HG02571 (cell line): Measurements from ENCODE around the gene F10.
"Not testable (repeated sequence)": the region's sequence is repeated elsewhere in the genome, so short reads cannot be mapped to it uniquely, and the experiment has no call there.

Experiments
- ATAC-seq: cut with Tn5 transposase; IDR thresholded peaks from one replicate; pipeline ENCODE4 v1.9.1; 2021; ENCODE audit warnings: mild to moderate bottlenecking, moderate library complexity; ENCODE audit not compliant: unreplicated experiment

F10 gene

GRCh38 chr13:113150550-113151365 is 28.2 kb downstream of the F10 start:
- no peak for ATAC-seq

DNA sequence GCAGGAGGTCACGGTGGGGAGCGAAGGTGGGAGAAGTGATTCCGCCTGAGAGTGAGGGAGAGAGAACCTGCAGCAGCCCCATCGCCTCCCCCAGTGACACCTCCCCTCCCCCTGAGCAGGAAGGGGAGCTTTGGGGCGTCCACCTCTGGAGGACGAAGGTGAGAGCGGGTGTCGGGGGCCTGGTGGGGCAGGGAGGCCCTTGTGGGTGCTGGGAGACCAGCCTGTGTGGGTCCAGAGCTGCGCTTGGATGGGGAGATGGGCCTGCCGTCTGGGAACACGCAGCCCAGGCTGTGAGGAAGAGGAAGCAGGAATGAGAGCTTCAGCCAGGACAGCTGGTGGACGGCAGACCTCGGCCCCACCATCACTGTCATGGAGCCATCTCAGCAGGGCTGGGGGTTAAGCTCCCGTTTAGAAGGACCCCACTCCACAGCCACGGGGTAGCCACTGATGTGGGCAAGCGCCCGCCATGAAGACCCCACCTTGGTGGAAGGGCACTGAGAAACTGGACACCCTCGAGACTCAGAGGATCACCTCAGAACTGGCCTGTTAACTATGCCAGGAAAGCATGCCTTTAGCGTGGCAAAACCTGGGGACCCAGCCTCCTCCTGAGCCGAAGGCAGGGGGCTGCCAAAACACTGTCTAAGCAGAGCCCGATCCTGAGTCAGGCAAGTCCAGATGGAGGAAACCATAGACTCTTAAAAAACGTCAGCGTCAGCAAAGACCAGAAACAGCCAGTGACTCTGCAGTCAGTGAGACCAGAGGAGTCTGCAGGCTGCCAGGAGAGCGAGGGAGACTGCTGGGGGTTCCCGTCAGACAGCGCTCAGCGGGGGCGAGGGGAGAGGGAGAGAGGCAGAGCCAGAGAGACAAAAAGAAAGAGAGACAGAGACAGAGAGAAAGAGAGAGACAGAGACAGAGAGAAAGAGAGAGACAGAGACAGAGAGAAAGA is 29.4 kb downstream of the F10 start:
- ATAC-seq, result no peak

DNA sequence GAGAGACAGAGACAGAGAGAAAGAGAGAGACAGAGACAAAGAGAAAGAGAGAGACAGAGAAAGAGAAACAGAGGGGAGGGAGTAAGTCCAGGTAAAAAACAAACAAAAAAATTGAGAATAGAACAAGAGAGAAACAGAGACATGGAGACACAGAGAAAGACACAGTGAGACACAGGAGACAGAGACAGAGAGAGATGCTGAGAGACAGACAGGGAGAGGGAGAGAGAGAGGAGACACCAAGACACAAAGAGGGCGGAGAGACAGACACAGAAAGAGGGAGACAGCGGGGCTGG is 30.0 kb downstream of the F10 start:
- ATAC-seq, result no peak

- no peak for ATAC-seq
These were observed 30.6 kb downstream of the F10 start for GRCh38 chr13:113152984-113153809.

GRCh38 chr13:113153810-113154748 is 31.5 kb downstream of the F10 start:
- ATAC-seq, result no peak

- no peak for ATAC-seq
These were observed 32.6 kb downstream of the F10 start for GRCh38 chr13:113155201-113155600.

- ATAC-seq, result no peak
These were observed 33.5 kb downstream of the F10 start for GRCh38 chr13:113155982-113156655.

GRCh38 chr13:113157206-113157928 is 34.8 kb downstream of the F10 start:
- ATAC-seq, result no peak

GRCh38 chr13:113157929-113158747 is 35.5 kb downstream of the F10 start, which contains the start of gene PROZ:
Gene PROZ (plus strand): TSS chr13:113158648. CDS start chr13:113158661, 13 bp downstream.
- ATAC-seq, result no peak

GRCh38 chr13:113158946-113159345 is 36.3 kb downstream of the F10 start:
- ATAC-seq, result no peak

- ATAC-seq, result no peak
These were observed 37.1 kb downstream of the F10 start for GRCh38 chr13:113159701-113160100.

- ATAC-seq, result no peak
These were observed 38.4 kb downstream of the F10 start for GRCh38 chr13:113160983-113161382.

- ATAC-seq, result no peak
These were observed 38.8 kb downstream of the F10 start for GRCh38 chr13:113161433-113161832.

DNA sequence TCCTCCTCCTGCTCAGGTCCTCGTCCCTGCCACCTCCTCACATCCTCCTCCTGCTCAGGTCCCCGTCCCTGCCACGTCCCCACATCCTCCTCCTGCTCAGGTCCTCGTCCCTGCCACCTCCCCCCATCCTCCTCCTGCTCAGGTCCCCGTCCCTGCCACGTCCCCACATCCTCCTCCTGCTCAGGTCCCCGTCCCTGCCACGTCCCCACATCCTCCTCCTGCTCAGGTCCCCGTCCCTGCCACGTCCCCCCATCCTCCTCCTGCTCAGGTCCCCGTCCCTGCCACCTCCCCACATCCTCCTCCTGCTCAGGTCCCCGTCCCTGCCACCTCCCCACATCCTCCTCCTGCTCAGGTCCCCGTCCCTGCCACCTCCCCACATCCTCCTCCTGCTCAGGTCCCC is 39.4 kb downstream of the F10 start:
- not testable (repeated sequence) for ATAC-seq

DNA sequence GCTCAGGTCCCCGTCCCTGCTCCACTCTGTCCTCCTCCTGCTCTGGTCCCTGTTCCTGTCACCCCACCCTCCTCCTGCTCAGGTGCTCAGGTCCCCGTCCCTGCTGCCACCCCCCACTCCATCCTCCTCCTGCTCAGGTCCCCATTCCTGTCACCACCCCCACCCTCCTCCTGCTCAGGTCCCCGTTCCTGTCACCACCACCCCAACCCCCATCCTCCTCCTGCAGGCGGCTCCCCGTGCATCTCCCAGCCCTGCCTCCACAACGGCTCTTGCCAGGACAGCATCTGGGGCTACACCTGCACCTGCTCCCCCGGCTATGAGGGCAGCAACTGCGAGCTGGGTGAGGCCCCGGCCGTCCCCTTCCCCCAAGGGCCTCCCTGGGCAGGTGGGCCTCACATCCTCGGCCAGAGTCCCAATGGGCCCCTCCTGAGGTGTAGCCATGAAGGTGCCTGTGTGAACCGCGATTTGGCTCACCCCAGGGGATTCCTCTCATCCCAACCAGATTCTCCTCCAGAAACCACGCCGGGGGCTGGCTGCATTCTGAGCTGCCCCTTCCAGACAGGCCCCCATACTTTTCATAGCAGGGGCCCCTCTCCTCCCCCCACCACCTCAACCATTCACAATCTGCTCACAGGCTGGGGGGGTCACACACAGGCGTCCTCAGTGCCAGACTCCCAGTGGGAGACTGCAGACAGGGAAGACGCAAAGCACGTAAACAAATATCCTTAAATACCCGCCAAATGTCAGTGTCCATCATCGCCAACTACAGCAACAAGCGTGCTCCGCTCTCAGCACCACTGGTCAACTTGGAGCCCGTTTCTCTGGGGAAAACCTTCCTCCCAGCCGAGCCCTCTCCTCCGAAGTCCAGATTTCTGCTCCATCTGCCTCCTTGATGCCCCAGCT is 40.4 kb downstream of the F10 start:
- ATAC-seq, result no peak

- ATAC-seq, result no peak
These were observed 41.9 kb downstream of the F10 start for GRCh38 chr13:113164492-113164891.

DNA sequence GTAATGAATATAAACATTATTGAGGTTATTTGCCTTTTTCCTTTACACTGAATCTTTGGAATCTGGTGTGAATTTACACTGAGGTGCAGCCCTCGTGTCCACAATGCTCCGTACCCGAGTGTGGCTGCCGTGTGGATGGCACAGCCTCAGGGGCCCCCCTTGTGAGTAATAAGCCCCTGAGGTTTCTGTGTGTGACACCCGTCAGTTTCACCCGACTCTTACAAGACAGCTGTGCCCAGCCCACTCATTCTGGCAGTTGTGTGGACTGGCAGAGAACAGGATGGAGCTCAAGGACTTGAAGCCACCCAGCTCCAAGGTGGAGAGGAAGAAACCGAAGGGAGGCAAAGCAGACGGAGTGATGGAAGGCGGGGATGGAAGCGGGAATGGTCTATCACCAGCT is 43.7 kb downstream of the F10 start:
- ATAC-seq, result no peak
